ENCODE results near the gene MMP14. TPM values are rescaled to one million over a fixed set of nuclear protein-coding genes. Genes with fewer than 3 reads are reported as not detected.
"Not testable (repeated sequence)": the region's sequence is repeated elsewhere in the genome, so short reads cannot be mapped to it uniquely, and the experiment has no call there.

Gene MMP14
- total RNA-seq, 2 donors from 2014 or later = 59.1 to 82.8 TPM

DNA sequence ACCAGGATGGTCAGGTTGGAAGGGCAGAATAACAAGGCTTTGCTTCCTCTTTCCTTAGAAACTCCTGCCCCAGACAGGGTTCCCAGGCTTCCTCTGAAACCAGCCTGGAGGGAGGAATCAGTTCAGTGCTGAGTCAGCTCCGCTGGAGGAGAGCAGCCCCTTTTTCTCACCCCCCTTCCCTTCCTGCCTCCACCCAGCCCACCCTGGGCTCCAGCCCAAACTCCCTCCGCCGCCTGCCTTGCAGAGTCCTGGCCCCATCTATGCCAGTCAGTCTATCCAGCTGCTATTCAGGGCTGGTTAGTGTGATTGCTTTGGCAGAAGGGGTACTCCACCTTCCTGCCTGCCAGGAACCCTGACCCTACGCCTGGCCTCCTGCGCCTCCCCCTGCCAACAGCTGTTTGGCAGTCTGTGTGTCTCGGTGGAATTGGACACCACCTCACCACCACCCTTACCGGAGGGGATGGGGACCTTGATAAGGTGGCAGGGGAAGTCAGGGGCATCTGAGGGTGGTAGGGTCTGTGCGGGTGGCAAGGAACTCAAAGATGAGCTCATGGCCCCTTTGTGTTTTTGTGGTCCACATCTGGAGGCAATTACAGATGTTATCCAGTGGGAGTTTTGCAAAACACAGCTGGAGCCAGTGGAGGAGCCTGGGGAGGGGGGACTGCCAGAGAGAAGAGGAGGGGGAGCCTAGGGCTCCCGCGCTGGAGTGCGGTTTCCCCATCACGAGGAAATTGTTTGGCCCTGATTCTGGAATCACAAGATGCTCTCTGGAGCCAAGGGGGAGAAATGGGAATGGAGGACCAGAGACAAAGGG is 12.2 kb downstream of the MMP14 start:
- intact Hi-C loops (cut with DNase I) = no loop called here
- peak overlapping the region; percentile 80 for H3K27ac ChIP-seq
- H3K9ac ChIP-seq (ENCODE audit: low read depth in 2 of 2, low read length in 2 of 2) = peak overlapping the region; percentile 46 to 50
- H3K4me1 ChIP-seq = peaks cover 8% of the 10 kb centered on the region
- no peaks in the 10 kb centered on the region for H3K27me3 ChIP-seq
- H3K9me3 ChIP-seq = no peaks in the 10 kb centered on the region
- TF ChIP-seq, protein P1, sequence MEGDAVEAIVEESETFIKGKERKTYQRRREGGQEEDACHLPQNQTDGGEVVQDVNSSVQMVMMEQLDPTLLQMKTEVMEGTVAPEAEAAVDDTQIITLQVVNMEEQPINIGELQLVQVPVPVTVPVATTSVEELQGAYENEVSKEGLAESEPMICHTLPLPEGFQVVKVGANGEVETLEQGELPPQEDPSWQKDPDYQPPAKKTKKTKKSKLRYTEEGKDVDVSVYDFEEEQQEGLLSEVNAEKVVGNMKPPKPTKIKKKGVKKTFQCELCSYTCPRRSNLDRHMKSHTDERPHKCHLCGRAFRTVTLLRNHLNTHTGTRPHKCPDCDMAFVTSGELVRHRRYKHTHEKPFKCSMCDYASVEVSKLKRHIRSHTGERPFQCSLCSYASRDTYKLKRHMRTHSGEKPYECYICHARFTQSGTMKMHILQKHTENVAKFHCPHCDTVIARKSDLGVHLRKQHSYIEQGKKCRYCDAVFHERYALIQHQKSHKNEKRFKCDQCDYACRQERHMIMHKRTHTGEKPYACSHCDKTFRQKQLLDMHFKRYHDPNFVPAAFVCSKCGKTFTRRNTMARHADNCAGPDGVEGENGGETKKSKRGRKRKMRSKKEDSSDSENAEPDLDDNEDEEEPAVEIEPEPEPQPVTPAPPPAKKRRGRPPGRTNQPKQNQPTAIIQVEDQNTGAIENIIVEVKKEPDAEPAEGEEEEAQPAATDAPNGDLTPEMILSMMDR (IDR thresholded peaks at IDR 0.05) = no peak
- no peak overlapping the region for H3K4me3 ChIP-seq
- no peaks in the 10 kb centered on the region for H3K36me3 ChIP-seq
- peak; percentile 46 for DNase-seq

DNA sequence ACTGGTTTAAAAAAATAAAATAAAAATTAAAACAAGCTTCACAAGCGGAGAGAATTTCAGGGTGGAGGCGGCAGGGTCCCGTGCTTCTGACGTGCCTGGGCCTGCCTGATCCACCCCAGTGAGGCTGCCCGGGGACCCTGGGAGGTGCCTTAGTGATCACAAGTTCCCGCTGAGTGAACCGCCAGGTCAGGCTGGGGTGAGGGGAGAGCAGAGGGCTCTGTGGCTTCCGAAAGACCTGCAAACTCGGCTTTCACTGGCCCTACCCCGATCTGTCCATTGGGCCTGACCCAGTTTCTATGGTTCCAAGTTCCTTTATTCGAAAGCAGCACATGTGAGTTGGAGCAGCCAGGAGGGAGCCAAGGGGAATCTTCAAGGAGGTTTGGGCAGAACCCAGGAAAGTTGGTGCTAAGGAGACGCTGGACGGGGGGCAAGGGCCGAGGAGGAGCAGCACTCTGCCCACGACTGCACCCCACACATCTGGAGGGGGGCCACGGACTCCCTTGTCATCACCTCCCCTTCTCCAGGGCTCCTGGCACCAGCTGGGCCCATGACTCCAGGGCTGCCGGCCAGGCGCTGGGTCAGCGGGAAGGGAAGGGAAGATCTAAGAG is 12.9 kb downstream of the MMP14 start:
- TF ChIP-seq, protein P1 (IDR thresholded peaks at IDR 0.05) = no peak
- no peaks in the 10 kb centered on the region for H3K36me3 ChIP-seq
- H3K9me3 ChIP-seq = no peaks in the 10 kb centered on the region
- peak; percentile 51 for DNase-seq
- H3K27ac ChIP-seq = peak overlapping the region; percentile 80
- peak overlapping the region; percentile 3 to 40 for H3K9ac ChIP-seq (ENCODE audit: low read depth in 2 of 2, low read length in 2 of 2)
- H3K4me3 ChIP-seq = no peak overlapping the region
- H3K4me1 ChIP-seq = peaks cover 8% of the 10 kb centered on the region
- intact Hi-C loops (cut with DNase I) = no loop called here
- no peaks in the 10 kb centered on the region for H3K27me3 ChIP-seq

DNA sequence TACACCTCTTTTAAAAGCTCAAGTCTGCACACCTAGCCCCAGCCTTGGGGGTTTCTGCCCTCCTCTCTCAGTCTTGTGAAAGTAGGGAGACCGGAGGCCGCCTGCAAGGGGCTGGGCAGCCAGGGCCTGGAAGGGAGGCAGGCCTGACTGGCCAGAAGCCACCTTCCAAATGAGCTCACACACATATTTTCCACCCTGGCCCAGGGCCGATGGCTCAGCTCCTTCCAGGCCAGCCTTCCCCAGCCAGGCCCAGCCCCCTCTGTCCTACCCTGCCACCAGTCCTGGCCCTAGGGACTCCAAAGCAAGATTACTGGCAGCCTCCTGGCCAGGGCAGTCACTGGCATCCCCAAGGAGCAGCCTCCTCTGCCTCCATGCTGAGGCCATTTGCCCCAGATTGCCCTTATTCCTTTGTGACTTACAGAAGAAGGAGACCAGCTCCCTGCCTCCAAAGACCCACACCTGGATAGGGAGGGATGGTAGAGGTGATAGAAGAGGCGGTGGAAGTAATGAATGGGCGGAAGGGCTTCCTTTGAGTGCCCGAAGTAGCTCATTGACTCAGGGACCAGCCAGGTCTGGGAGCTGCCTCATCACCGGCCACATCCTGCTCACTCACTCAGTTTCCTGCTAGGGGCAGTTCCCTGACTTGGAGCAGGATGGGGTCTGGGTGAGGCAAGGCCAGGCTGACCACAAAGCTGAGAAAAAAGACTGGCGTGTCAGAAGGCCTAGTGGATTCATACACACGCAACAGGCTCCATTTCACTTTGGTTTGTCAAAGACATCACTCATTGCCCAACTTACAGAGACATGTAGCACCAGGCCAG is 14.8 kb downstream of the MMP14 start:
- intact Hi-C loops (cut with DNase I) = loop anchor here (5.0 kb wide), 1 partner anchor 294 kb away; no protein-coding TSS in a partner anchor
- Histone ChIP-seq H3K4me3 (no peak overlapping the region), H3K9me3 (no peaks in the 10 kb centered on the region), H3K27me3 (no peaks in the 10 kb centered on the region), H3K36me3 (no peaks in the 10 kb centered on the region), H3K9ac (ENCODE audit: low read depth in 2 of 2, low read length in 2 of 2) (peak overlapping the region; percentile 8 to 50), H3K4me1 (peaks cover 8% of the 10 kb centered on the region), H3K27ac (peak overlapping the region; percentile 80)
- TF ChIP-seq, protein P1 (IDR thresholded peaks at IDR 0.05) = no peak
- peak; percentile 64 for DNase-seq

DNA sequence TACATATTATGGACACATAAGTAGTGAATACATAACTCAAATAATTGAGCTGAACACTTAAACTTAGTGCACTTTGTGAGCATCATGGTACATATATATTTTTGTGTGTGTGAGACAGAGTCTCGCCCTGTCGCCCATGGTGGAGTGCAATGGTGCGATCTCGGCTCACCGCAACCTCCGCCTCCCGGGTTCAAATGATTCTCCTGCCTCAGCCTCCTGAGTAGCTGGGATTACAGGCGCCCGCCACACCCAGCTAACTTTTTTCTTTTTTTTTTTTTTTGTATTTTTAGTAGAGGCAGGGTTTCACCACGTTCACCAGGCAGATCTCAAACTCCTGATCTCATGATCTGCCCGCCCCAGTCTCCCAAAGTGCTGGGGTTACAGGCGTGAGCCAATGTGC is 15.8 kb downstream of the MMP14 start:
- intact Hi-C loops (cut with DNase I) = loop anchor here (2.0 to 5.0 kb wide), 2 partner anchors 29 to 295 kb away; no protein-coding TSS in a partner anchor
- H3K36me3 ChIP-seq; H3K4me1 ChIP-seq; H3K9me3 ChIP-seq; H3K9ac ChIP-seq (ENCODE audit: low read depth in 2 of 2, low read length in 2 of 2); H3K27me3 ChIP-seq; H3K4me3 ChIP-seq; DNase-seq: not testable (repeated sequence)
- H3K27ac ChIP-seq = peak overlapping the region; percentile 80

DNA sequence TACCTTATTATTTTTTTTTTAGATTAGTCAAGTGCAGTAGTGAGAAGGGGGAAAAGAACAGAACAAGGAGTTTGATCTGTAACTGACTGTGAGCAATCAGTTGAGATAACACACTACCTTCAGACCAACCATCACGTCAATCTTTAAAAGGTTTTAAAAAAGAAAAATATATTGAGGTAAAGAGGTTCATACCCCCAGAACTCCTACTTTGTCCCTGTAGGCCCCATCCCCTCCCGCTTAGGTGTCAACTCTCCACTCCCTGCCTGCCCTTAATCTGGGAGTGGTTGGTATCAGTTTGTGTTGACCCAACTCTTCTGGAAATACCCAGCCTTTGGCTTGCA is 16.2 kb downstream of the MMP14 start:
- TF ChIP-seq, protein P1 (IDR thresholded peaks at IDR 0.05) = no peak
- no peak for DNase-seq
- Histone ChIP-seq H3K36me3 (no peaks in the 10 kb centered on the region), H3K27ac (peak overlapping the region; percentile 64), H3K4me1 (peaks cover 4% of the 10 kb centered on the region), H3K9ac (ENCODE audit: low read depth in 2 of 2, low read length in 2 of 2) (peak overlapping the region in 1 of 2 donors; percentile 84), H3K4me3 (no peak overlapping the region), H3K27me3 (no peaks in the 10 kb centered on the region), H3K9me3 (no peaks in the 10 kb centered on the region)
- intact Hi-C loops (cut with DNase I) = loop anchor here (2.0 to 5.0 kb wide), 2 partner anchors 30 to 295 kb away; no protein-coding TSS in a partner anchor

All from colonic mucosa (tissue), 4 donors.